ENCODE results near the gene TMEM69. TPM values are rescaled to one million over a fixed set of nuclear protein-coding genes. Genes with fewer than 3 reads are reported as not detected.

Gene TMEM69, protein sequence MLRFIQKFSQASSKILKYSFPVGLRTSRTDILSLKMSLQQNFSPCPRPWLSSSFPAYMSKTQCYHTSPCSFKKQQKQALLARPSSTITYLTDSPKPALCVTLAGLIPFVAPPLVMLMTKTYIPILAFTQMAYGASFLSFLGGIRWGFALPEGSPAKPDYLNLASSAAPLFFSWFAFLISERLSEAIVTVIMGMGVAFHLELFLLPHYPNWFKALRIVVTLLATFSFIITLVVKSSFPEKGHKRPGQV
- 12.2 and 14.1 TPM in 2 replicates for total RNA-seq

DNA sequence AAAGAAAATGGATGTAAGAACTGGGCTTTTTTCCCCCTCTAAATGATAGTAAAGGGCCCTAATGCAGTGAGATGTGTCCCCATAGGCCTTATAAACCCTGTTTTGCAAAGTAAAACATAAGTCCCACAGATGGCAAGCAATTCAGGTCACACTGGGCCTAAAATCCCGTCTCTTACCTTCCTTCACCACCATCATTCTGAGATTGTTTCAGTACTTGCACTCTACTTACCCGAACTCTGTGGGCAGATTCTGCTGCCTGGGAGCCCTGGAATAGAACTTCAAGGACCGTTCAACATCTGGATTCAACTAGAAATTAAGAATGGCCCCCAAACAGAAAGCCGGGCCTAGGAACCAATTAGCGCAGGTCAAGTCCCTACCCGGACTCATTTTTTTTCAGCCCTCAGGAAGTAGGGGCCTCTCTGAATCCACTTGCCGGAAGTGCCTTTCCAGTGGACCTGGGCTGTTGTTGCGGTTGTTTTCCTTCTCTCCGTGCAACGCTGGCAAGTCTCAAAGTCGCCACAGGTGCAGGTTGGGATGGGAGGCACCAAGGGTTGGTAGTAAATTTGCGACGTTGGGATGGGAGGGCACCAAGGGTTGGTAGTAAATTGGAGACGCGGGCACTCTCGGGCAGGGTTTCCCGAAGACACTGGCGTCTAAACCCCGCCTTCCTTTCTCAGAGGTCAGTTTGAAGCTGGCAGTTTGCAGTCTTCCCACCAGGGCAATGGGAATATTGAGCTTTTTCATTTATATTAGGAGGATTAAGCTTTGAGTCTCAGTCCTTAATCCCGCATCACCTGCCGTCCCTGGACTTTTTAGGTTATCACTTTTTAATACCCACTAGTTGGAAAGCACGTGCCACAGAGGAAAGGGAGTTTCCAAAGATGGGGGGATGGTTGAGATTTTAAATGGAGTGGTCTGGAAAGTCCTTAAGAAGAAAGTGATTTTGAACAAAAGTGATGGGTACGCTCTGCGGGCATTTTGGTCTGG is at the start of gene TMEM69:
Gene TMEM69 (plus strand): TSS at position 428 of the 987 bp plus-strand sequence. CDS start 2,888 bp downstream, outside the sequence.

DNA sequence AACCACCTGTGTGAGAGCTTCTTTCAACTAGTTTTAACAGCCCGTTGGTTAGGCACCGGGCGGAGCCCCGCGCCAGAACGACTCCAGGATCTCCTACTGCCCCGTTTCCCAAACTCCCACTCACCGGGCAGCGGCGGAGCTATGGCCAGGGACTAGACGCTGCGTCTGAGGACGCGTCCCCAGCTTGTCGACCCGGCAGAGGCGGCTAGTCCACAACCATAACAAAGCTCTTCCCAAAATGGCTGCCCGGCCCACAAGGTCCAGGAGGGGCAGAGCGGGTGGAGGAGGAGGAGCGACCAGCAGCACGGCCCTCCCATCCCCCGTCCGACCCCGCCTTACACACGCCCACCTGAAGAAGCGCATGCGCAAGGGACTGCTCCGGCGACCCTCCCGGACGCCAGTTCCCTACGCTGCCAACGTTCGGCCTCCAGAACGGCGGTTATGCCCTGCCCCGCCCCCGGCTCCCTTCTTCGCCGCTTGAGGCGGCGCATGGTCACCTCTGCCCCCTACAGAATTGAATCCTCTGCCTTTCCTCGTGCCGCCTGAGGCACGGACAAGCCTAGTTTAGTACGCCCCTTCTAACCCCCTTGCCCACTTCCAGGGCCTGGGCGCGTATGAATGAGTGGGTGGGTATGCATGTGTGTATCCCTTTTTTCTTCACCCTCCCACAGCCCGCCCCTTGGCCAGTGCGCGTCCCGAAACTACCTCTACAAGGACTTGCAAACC is 1.5 kb upstream of the TMEM69 start, which contains the start of gene GPBP1L1:
Gene GPBP1L1 (minus strand): TSS at position 246 of the 726 bp plus-strand sequence. CDS start 27,446 bp downstream, outside the sequence.

Other genes starting within 250 kb of the TMEM69 start
- 3.3 and 4.2 TPM in 2 replicates for gene TESK2, start 197.0 kb upstream of the TMEM69 start, total RNA-seq
- 0.49 and 1.9 TPM in 2 replicates for gene CCDC163, start 188.1 kb upstream of the TMEM69 start, total RNA-seq
- 4.3 and 4.9 TPM in 2 replicates for gene MMACHC, start 187.9 kb upstream of the TMEM69 start, total RNA-seq
- 227 and 323 TPM in 2 replicates for gene PRDX1, start 166.3 kb upstream of the TMEM69 start, total RNA-seq
- gene AKR1A1, start 137.4 kb upstream of the TMEM69 start, total RNA-seq = 94.0 and 103 TPM in 2 replicates
- 16.6 and 17.4 TPM in 2 replicates for gene NASP, start 104.1 kb upstream of the TMEM69 start, total RNA-seq
- gene CCDC17, start 64.1 kb upstream of the TMEM69 start, total RNA-seq = 0.61 and 3.1 TPM in 2 replicates
- 94.7 and 100 TPM in 2 replicates for gene GPBP1L1, start 1.6 kb upstream of the TMEM69 start, total RNA-seq
- gene IPP, start 62.5 kb downstream of the TMEM69 start, total RNA-seq = 9.4 and 10.4 TPM in 2 replicates
- 26.7 and 30.8 TPM in 2 replicates for gene MAST2, start 115.4 kb downstream of the TMEM69 start, total RNA-seq